ENCODE results near the gene SS18L1. TPM values are rescaled to one million over a fixed set of nuclear protein-coding genes. Genes with fewer than 3 reads are reported as not detected.

Gene SS18L1
- total RNA-seq, 3 donors from 2014 or later (not counting 1 experiment from before 2014, with no cell fraction given), result 19.1 to 26.0 (median 23.7) TPM

DNA sequence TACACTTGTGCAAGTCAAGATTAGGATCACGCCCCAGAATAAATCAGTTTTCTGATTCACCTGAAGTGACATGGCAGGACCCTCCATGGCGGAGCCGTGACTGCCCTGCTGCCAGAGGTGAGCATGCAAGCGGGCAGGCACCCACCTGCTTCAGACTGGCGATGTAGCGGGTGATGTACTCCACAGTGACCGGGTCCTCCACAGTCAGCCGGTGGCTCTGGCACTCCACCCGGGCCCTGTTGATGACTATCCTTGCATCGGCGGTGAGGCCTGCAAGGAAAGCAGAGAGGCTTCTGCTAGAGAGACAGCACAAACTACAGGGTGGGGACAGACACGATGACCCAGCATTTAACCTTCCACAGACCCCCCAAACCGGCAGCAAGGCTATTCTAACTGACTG is 3.9 kb upstream of the SS18L1 start:
- Histone ChIP-seq H3K27me3 (ENCODE audit: control insufficient read depth, insufficient read depth, low read length) (no peaks in the 10 kb centered on the region), H3K4me1 (ENCODE audit: control insufficient read depth, insufficient read depth, low read length) (peaks cover 24% of the 10 kb centered on the region), H3K4me3 (ENCODE audit: low read length) (no peak overlapping the region), H3K9me3 (ENCODE audit: control insufficient read depth, insufficient read depth, low read length) (no peaks in the 10 kb centered on the region), H3K27ac (ENCODE audit: low read length) (no peak overlapping the region), H3K36me3 (ENCODE audit: control insufficient read depth, insufficient read depth, low read length) (peaks cover 56% of the 10 kb centered on the region)
- Mint-ChIP-seq H3K27ac (peak overlapping the region in 1 of 2 donors; percentile 90), H3K27me3 (ENCODE audit: low read depth in 2 of 2) (no peaks in the 10 kb centered on the region), H3K9me3 (no peaks in the 10 kb centered on the region), H3K36me3 (peaks cover 9% of the 10 kb centered on the region), H3K4me3 (no peak overlapping the region), H3K4me1 (peaks cover 47 to 53% of the 10 kb centered on the region in 2 donors)
- TF ChIP-seq, protein P1, sequence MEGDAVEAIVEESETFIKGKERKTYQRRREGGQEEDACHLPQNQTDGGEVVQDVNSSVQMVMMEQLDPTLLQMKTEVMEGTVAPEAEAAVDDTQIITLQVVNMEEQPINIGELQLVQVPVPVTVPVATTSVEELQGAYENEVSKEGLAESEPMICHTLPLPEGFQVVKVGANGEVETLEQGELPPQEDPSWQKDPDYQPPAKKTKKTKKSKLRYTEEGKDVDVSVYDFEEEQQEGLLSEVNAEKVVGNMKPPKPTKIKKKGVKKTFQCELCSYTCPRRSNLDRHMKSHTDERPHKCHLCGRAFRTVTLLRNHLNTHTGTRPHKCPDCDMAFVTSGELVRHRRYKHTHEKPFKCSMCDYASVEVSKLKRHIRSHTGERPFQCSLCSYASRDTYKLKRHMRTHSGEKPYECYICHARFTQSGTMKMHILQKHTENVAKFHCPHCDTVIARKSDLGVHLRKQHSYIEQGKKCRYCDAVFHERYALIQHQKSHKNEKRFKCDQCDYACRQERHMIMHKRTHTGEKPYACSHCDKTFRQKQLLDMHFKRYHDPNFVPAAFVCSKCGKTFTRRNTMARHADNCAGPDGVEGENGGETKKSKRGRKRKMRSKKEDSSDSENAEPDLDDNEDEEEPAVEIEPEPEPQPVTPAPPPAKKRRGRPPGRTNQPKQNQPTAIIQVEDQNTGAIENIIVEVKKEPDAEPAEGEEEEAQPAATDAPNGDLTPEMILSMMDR (IDR thresholded peaks at IDR 0.05), result no peak
- intact Hi-C loops (cut with micrococcal nuclease), result loop anchor here (5.0 kb wide), 1 partner anchor 72 kb away; the partner anchor contains the start of gene TAF4
- DNase-seq (no peak), ATAC-seq (no peak)
- WGBS (ENCODE audit: insufficient coverage), result 97% methylated on average over 12 of the region's 13 CpGs

DNA sequence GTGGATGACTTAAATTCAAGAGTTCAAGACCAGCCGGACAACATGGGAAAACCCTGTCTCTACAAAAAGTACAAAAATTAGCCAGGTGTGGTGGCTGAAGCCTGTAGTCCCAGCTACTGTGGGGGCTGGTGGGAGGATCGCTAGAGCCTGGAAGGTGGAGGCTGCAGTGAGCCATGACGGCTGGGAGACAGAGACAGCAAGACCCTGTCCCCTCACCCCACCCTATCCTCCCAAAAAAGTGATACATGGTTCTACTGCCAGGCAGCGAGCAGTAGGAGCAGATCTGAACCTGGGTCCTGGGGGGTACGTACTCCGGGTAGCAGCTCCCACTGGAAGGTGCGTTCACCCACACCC is 2.5 kb upstream of the SS18L1 start:
- no peak overlapping the region for H3K4me3 ChIP-seq (ENCODE audit: low read length)
- H3K9me3 ChIP-seq (ENCODE audit: control insufficient read depth, insufficient read depth, low read length), result no peaks in the 10 kb centered on the region
- ATAC-seq, result no peak
- Mint-ChIP-seq H3K36me3 (peaks cover 9% of the 10 kb centered on the region), H3K4me1 (peaks cover 59 to 64% of the 10 kb centered on the region in 2 donors), H3K27me3 (ENCODE audit: low read depth in 2 of 2) (no peaks in the 10 kb centered on the region), H3K27ac (peak overlapping the region; percentile 79 to 90), H3K4me3 (peak overlapping the region; percentile 91), H3K9me3 (no peaks in the 10 kb centered on the region)
- no peaks in the 10 kb centered on the region for H3K27me3 ChIP-seq (ENCODE audit: control insufficient read depth, insufficient read depth, low read length)
- WGBS (ENCODE audit: insufficient coverage), result 62% methylated on average over 5 of the region's 7 CpGs
- peak overlapping the region; percentile 3 for H3K27ac ChIP-seq (ENCODE audit: low read length)
- TF ChIP-seq, protein P1 (IDR thresholded peaks at IDR 0.05), result no peak
- intact Hi-C loops (cut with micrococcal nuclease), result loop anchor here (5.0 kb wide), 1 partner anchor 74 kb away; the partner anchor contains the start of gene TAF4
- H3K36me3 ChIP-seq (ENCODE audit: control insufficient read depth, insufficient read depth, low read length), result peaks cover 42% of the 10 kb centered on the region
- no peak for DNase-seq
- peaks cover 30% of the 10 kb centered on the region for H3K4me1 ChIP-seq (ENCODE audit: control insufficient read depth, insufficient read depth, low read length)

DNA sequence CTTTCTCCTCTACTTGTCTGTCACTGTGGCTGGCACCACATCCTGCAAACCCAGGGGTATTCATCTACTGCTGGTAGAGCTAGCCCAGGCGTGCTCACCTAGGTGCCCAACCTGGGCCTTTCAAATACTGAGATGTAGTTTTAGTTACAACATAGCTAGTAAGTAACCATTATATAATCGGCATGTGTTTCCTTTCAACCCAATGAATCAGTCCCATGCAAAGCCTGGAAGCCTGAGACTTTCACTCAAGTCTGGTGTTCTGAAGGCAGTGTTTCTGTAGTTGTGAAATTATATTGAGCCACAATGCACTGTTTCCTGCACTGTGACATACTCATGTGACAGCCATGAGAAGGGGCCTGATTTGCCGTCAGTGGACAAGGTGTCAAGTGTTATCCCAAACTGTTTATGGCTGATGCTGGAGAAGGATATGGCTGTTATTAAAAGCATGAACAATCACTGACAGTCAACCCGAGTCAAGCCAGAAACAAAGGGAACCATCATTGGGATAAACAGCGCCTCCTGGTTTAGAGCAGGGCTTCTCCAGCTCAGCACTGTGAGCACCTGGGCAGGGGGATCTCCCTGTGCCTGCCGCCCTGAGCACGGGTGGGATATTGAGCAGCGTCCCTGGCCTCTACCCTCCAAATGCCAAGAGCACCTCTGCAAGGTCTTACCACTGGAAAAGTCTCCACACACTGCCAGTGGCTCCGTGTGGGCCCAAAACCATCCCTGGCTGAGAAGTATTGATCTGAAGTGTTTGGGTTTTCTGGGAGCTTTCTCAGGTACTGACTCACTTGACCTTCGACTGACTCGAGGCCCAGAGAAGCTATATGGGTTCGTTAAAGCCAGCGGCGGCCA is 1.9 kb upstream of the SS18L1 start:
- H3K9me3 Mint-ChIP-seq, result no peaks in the 10 kb centered on the region
- TF ChIP-seq, protein P1 (IDR thresholded peaks at IDR 0.05), result no peak
- peaks cover 36% of the 10 kb centered on the region for H3K36me3 ChIP-seq (ENCODE audit: control insufficient read depth, insufficient read depth, low read length)
- no peaks in the 10 kb centered on the region for H3K9me3 ChIP-seq (ENCODE audit: control insufficient read depth, insufficient read depth, low read length)
- H3K4me1 ChIP-seq (ENCODE audit: control insufficient read depth, insufficient read depth, low read length), result peaks cover 30% of the 10 kb centered on the region
- H3K27me3 Mint-ChIP-seq (ENCODE audit: low read depth in 2 of 2), result no peaks in the 10 kb centered on the region
- peak overlapping the region; percentile 91 for H3K4me3 Mint-ChIP-seq
- H3K27ac ChIP-seq (ENCODE audit: low read length), result peak overlapping the region; percentile 53
- peak overlapping the region; percentile 79 to 90 for H3K27ac Mint-ChIP-seq
- no peak for ATAC-seq
- no peaks in the 10 kb centered on the region for H3K27me3 ChIP-seq (ENCODE audit: control insufficient read depth, insufficient read depth, low read length)
- peak overlapping the region; percentile 37 for H3K4me3 ChIP-seq (ENCODE audit: low read length)
- intact Hi-C loops (cut with micrococcal nuclease), result loop anchor here (2.0 to 5.0 kb wide), 2 partner anchors 41 to 74 kb away; partner anchors contain the start of genes MTG2 and TAF4
- H3K36me3 Mint-ChIP-seq, result peaks cover 9% of the 10 kb centered on the region
- H3K4me1 Mint-ChIP-seq, result peaks cover 53 to 60% of the 10 kb centered on the region in 2 donors
- 20% methylated on average over 13 of the region's 14 CpGs for WGBS (ENCODE audit: insufficient coverage)
- peak in 1 of 2 donors; percentile 61 for DNase-seq

Measured in natural killer cell (primary cell).